GM12878 (cell line): ENCODE measurements around the gene TBC1D23.

Experiments used
- CTCF ChIP-seq, 3 experiments: IDR thresholded peaks in 2 of 3; conservative IDR thresholded peaks in 1 of 3; 2 replicates each; pipeline ENCODE4 v1.5.1; 2011; ENCODE audit warnings: low read depth in 3 of 3, low read length in 3 of 3, mild to moderate bottlenecking in 3 of 3, control low read depth in 2 of 3, moderate library complexity in 2 of 3, inconsistent platforms in 1 of 3, mixed read lengths in 1 of 3; ENCODE audit not compliant: control insufficient read depth in 2 of 3, insufficient read depth in 1 of 3; ENCODE audit errors: extremely low read depth in 1 of 3
- REST ChIP-seq: IDR thresholded peaks from 2 replicates; pipeline ENCODE4 v1.6.1; 2012; ENCODE audit warnings: mild to moderate bottlenecking, low read depth, low read length
- SREBF2 ChIP-seq: IDR thresholded peaks from 2 replicates; pipeline ENCODE4 v1.6.1; 2012; ENCODE audit warnings: mild to moderate bottlenecking, low read length

- TF ChIP-seq SREBF2 (no peak), REST (no peak), CTCF (IDR thresholded peaks at IDR 0.05 in 2 of 3, conservative IDR thresholded peaks at IDR 0.05 in 1 of 3; ENCODE audit: control insufficient read depth in 2 of 3, extremely low read depth in 1 of 3, insufficient read depth in 1 of 3, low read depth in 3 of 3, low read length in 3 of 3) (no peak)
These were observed 27.6 kb downstream of the TBC1D23 start for GRCh38 chr3:100288288-100288894.
